Left lobe of liver (tissue), 2 donors: ENCODE results near the gene NRG3. TPM values are rescaled to one million over a fixed set of nuclear protein-coding genes. Genes with fewer than 3 reads are reported as not detected.
"Not testable (repeated sequence)": the region's sequence is repeated elsewhere in the genome, so short reads cannot be mapped to it uniquely, and the experiment has no call there.

Experiments
- ATAC-seq: fragments of 200-7000 bp; cut with Tn5 transposase; one replicate; pipeline ENCODE4 v1.9.1; 2020; ENCODE audit warnings: mild to moderate bottlenecking, moderate library complexity
- DNase-seq: peaks from one replicate; pipeline ENCODE4 v3.0.0-alpha.2; 2020; ENCODE audit warnings: low spot score
- total RNA-seq: library from RNA; stranded (reverse); gene quantifications from one replicate; pipeline ENCODE4 v1.2.1, GENCODE V29; 2021
- donor health status: DM: no; HTN: no; CAD: no; lungs with moderate emphysema.
- donor health status: DM: no; HTN: yes; CAD: no.

The NRG3 gene
- total RNA-seq, 1 donor from 2014 or later: 1.1 TPM

GRCh38 chr10:82266438-82266837, 391.4 kb downstream of the NRG3 start:
- ATAC-seq (no peak), DNase-seq (no peak)

- no peak for ATAC-seq
- DNase-seq: no peak
Observed at GRCh38 chr10:82267014-82267413, 392.0 kb downstream of the NRG3 start.

GRCh38 chr10:82267465-82267864, 392.5 kb downstream of the NRG3 start:
- DNase-seq (no peak), ATAC-seq (no peak)

- ATAC-seq (no peak), DNase-seq (no peak)
Observed at GRCh38 chr10:82267960-82268359, 393.0 kb downstream of the NRG3 start.

GRCh38 chr10:82277591-82277990, 402.6 kb downstream of the NRG3 start:
- ATAC-seq (no peak), DNase-seq (no peak)

GRCh38 chr10:82278401-82279182, 403.6 kb downstream of the NRG3 start:
- DNase-seq (no peak), ATAC-seq (no peak)

- DNase-seq (no peak), ATAC-seq (no peak)
Observed at GRCh38 chr10:82282782-82283456, 407.9 kb downstream of the NRG3 start.

GRCh38 chr10:82284180-82284579, 409.2 kb downstream of the NRG3 start:
- no peak for ATAC-seq
- DNase-seq: no peak

GRCh38 chr10:82288461-82288881, 413.5 kb downstream of the NRG3 start:
- DNase-seq: no peak
- no peak for ATAC-seq

GRCh38 chr10:82289945-82290344, 415.0 kb downstream of the NRG3 start:
- DNase-seq (no peak), ATAC-seq (no peak)

GRCh38 chr10:82294874-82295378, 419.9 kb downstream of the NRG3 start:
- DNase-seq (no peak), ATAC-seq (no peak)

- no peak for DNase-seq
- ATAC-seq: no peak
Observed at GRCh38 chr10:82308641-82309040, 433.6 kb downstream of the NRG3 start.

GRCh38 chr10:82310839-82311238, 435.8 kb downstream of the NRG3 start:
- DNase-seq (no peak), ATAC-seq (no peak)

GRCh38 chr10:82313401-82313800, 438.4 kb downstream of the NRG3 start:
- no peak for ATAC-seq
- DNase-seq: no peak

GRCh38 chr10:82318534-82318933, 443.5 kb downstream of the NRG3 start:
- ATAC-seq (no peak), DNase-seq (no peak)

GRCh38 chr10:82319074-82319473, 444.1 kb downstream of the NRG3 start:
- DNase-seq: no peak

GRCh38 chr10:82319562-82319961, 444.6 kb downstream of the NRG3 start:
- ATAC-seq (no peak), DNase-seq (no peak)

More at GRCh38 chr10:82319074-82319473, 444.1 kb downstream of the NRG3 start:
- ATAC-seq: no peak

- ATAC-seq: no peak
- no peak for DNase-seq
Observed at GRCh38 chr10:82321724-82322123, 446.7 kb downstream of the NRG3 start.

- ATAC-seq (no peak), DNase-seq (no peak)
Observed at GRCh38 chr10:82331716-82332115, 456.7 kb downstream of the NRG3 start.

- DNase-seq: no peak
- ATAC-seq: no peak
Observed at GRCh38 chr10:82335831-82336230, 460.8 kb downstream of the NRG3 start.

GRCh38 chr10:82340166-82340565, 465.2 kb downstream of the NRG3 start:
- DNase-seq: no peak
- ATAC-seq: no peak

GRCh38 chr10:82349590-82349989, 474.6 kb downstream of the NRG3 start:
- not testable (repeated sequence) for DNase-seq, ATAC-seq
